Prostate gland (tissue), 2 donors: Measurements from ENCODE around the gene IRX2.

Source experiments
- POLR2A ChIP-seq: fragments of 450-650 bp; IDR thresholded peaks from one replicate; pipeline ENCODE4 v1.6.1; 2016; ENCODE audit warnings: antibody characterized with exemption, mild to moderate bottlenecking
- POLR2AphosphoS5 ChIP-seq: sonication (generic); formaldehyde crosslinking; IDR thresholded peaks from one replicate; pipeline ENCODE4 v1.6.1; 2017; ENCODE audit warnings: antibody characterized with exemption
- TF ChIP-seq, protein P1 (sequence below), 4 experiments: fragments of 200-600 bp in 2 of 4; fragments of 450-650 bp in 2 of 4; sonication (generic) in 2 of 4; IDR thresholded peaks; 1 replicate in 3 of 4; 2 replicates in 1 of 4; pipeline ENCODE4 v1.5.1; 2016 to 2019; ENCODE audit warnings: antibody characterized with exemption in 4 of 4, mild to moderate bottlenecking in 2 of 4, moderate library complexity in 2 of 4

DNA sequence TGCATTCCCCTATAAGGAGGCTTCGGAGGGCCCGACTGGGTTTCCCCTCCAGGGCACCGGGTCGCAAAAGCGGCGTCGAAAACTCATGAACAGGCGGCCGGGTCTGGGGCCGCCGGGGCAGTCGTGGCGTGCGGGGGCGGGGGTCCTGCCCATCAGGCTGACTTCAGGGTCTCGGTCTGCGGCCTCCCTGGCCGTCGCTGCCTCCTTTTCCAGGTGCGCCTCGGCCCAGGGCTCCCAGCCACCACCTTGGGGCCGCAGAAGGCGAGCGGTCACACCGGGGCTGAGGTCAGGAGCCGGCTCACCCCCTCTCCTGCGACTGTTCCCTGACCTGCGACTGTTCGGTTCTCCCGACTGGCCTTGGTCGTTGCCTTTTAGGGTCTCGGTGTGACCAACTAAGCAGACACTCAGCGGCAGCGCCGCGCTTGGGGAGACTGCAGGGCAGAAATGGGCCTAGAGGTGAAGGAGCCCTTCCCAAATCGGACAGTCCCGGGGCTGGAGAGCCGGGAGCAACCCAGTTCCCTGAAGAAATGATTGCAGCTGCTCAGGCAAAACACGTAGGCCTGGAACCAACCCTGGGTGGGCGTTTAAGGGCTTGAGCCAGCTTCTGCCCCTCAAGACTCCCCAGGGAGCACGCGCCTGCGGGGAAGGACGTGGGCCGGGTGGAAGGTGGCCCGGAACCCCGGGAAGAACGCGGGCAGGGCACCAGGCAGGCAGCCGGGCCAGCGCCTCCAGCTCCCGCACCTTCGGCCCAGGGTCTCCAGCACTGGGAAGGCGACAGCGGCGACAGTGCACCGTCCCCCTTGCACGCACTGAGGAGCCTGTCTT is 11.2 kb downstream of the IRX2 start:
- TF ChIP-seq POLR2AphosphoS5 (no peak), POLR2A (no peak)
- TF ChIP-seq, protein P1, sequence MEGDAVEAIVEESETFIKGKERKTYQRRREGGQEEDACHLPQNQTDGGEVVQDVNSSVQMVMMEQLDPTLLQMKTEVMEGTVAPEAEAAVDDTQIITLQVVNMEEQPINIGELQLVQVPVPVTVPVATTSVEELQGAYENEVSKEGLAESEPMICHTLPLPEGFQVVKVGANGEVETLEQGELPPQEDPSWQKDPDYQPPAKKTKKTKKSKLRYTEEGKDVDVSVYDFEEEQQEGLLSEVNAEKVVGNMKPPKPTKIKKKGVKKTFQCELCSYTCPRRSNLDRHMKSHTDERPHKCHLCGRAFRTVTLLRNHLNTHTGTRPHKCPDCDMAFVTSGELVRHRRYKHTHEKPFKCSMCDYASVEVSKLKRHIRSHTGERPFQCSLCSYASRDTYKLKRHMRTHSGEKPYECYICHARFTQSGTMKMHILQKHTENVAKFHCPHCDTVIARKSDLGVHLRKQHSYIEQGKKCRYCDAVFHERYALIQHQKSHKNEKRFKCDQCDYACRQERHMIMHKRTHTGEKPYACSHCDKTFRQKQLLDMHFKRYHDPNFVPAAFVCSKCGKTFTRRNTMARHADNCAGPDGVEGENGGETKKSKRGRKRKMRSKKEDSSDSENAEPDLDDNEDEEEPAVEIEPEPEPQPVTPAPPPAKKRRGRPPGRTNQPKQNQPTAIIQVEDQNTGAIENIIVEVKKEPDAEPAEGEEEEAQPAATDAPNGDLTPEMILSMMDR (IDR thresholded peaks at IDR 0.05): no peak
